Skeletal muscle cell (primary cell): ENCODE data around the gene SEPTIN5.
A peak's percentile ranks its signal among the peaks of the same experiment; 100 is the strongest.

Experiments
- DNase-seq: peaks from one replicate; pipeline ENCODE4 v3.0.0-alpha.2; 2010; ENCODE audit warnings: low read depth
- H3K4me3 ChIP-seq: 2 replicates; pipeline ENCODE4 v1.5.1; 2011; ENCODE audit warnings: low read depth, mild to moderate bottlenecking, control low read depth, low read length, moderate library complexity

Gene SEPTIN5

GRCh38 chr22:19703869-19704268 lies 10.4 kb upstream of the SEPTIN5 start:
- no peak overlapping the region for H3K4me3 ChIP-seq
- no peak for DNase-seq

- no peak for DNase-seq
- H3K4me3 ChIP-seq: no peak overlapping the region
Observed at GRCh38 chr22:19704355-19705015, 9.8 kb upstream of the SEPTIN5 start.

GRCh38 chr22:19705181-19705934 lies 8.9 kb upstream of the SEPTIN5 start:
- DNase-seq: no peak
- no peak overlapping the region for H3K4me3 ChIP-seq

GRCh38 chr22:19706661-19707151 lies 7.6 kb upstream of the SEPTIN5 start:
- no peak for DNase-seq
- H3K4me3 ChIP-seq: no peak overlapping the region

- H3K4me3 ChIP-seq: no peak overlapping the region
- DNase-seq: no peak
Observed at GRCh38 chr22:19707347-19708290, 6.7 kb upstream of the SEPTIN5 start.

GRCh38 chr22:19708321-19709011 lies 5.8 kb upstream of the SEPTIN5 start:
- no peak for DNase-seq
- no peak overlapping the region for H3K4me3 ChIP-seq

- no peak for DNase-seq
- H3K4me3 ChIP-seq: no peak overlapping the region
Observed at GRCh38 chr22:19709063-19709769, 5.1 kb upstream of the SEPTIN5 start.

- no peak for DNase-seq
- H3K4me3 ChIP-seq: no peak overlapping the region
Observed at GRCh38 chr22:19710020-19710768, 4.1 kb upstream of the SEPTIN5 start.

GRCh38 chr22:19710769-19711106 lies 3.6 kb upstream of the SEPTIN5 start:
- no peak overlapping the region for H3K4me3 ChIP-seq
- DNase-seq: no peak

- no peak overlapping the region for H3K4me3 ChIP-seq
- no peak for DNase-seq
Observed at GRCh38 chr22:19713245-19713644, 1.1 kb upstream of the SEPTIN5 start.

GRCh38 chr22:19713650-19714311 lies 522 bp upstream of the SEPTIN5 start:
- H3K4me3 ChIP-seq: peak overlapping the region; percentile 49
- DNase-seq: no peak

- DNase-seq: no peak
- peak overlapping the region; percentile 71 for H3K4me3 ChIP-seq
Observed at GRCh38 chr22:19715188-19715930, 1.1 kb downstream of the SEPTIN5 start.

GRCh38 chr22:19716041-19716828 lies 1.9 kb downstream of the SEPTIN5 start:
- H3K4me3 ChIP-seq: no peak overlapping the region
- DNase-seq: no peak

GRCh38 chr22:19716829-19717105 lies 2.5 kb downstream of the SEPTIN5 start:
- no peak overlapping the region for H3K4me3 ChIP-seq
- no peak for DNase-seq

- H3K4me3 ChIP-seq: no peak overlapping the region
Observed at GRCh38 chr22:19717181-19717580, 2.9 kb downstream of the SEPTIN5 start.

GRCh38 chr22:19717691-19718455 lies 3.6 kb downstream of the SEPTIN5 start:
- peak overlapping the region; percentile 71 for H3K4me3 ChIP-seq
- DNase-seq: no peak

More at GRCh38 chr22:19717181-19717580, 2.9 kb downstream of the SEPTIN5 start:
- DNase-seq: no peak
